ENCODE data around the gene TAF9B.

DNA sequence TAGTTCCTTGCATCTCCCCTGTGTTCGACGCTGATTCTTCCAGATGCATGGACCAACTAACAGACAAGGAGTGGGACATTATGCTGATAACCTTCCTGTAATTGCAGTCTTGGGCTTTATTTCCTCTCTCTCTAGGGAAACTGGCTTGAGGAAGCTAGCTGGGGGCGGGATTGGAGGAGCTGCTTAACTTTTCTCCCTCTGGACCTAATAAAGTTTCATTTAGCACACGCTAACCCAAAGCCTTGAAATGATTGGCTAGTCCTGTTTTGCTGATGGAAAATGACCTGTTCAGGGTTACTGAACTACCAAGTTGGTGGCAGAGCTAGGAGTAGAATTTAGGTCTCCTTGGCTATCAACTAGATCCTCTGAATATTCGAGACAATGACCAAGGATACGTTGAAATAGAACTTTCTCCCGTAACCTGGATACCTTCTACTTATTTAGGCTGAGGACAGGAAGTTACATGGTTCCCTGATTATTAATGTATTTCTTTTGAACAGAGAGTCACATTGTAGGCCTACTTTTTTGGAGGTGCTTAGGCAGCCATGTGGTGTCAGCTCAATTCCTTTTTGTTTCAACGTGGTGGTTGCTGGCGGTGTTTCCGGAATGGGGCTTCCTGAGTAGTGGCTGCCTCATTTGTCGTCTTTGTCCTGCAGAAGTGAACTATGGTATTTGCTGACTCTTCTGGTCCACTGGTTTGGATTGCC, 33.4 kb downstream of the TAF9B start:
- TF ChIP-seq, protein P1, sequence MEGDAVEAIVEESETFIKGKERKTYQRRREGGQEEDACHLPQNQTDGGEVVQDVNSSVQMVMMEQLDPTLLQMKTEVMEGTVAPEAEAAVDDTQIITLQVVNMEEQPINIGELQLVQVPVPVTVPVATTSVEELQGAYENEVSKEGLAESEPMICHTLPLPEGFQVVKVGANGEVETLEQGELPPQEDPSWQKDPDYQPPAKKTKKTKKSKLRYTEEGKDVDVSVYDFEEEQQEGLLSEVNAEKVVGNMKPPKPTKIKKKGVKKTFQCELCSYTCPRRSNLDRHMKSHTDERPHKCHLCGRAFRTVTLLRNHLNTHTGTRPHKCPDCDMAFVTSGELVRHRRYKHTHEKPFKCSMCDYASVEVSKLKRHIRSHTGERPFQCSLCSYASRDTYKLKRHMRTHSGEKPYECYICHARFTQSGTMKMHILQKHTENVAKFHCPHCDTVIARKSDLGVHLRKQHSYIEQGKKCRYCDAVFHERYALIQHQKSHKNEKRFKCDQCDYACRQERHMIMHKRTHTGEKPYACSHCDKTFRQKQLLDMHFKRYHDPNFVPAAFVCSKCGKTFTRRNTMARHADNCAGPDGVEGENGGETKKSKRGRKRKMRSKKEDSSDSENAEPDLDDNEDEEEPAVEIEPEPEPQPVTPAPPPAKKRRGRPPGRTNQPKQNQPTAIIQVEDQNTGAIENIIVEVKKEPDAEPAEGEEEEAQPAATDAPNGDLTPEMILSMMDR (IDR thresholded peaks at IDR 0.05): no peak
- no peak for TF ChIP-seq EZH2 (IDR thresholded peaks at IDR 0.05; ENCODE audit: borderline replicate concordance, insufficient read depth, low read depth, low read length, poor library complexity, severe bottlenecking)
